Fibroblast of villous mesenchyme (primary cell): ENCODE data around the gene KLHL7. TPM values are rescaled to one million over a fixed set of nuclear protein-coding genes. Genes with fewer than 3 reads are reported as not detected.
"Not testable (repeated sequence)": the region's sequence is repeated elsewhere in the genome, so short reads cannot be mapped to it uniquely, and the experiment has no call there.

Experiments
- DNase-seq: peaks from one replicate; pipeline ENCODE4 v3.0.0-alpha.2; 2010; ENCODE audit warnings: low read depth
- H3K4me3 ChIP-seq: 2 replicates; pipeline ENCODE4 v1.5.1; 2011; ENCODE audit warnings: low read depth, mild to moderate bottlenecking, low read length
- total RNA-seq: library from RNA; depleted of rRNA; stranded (reverse); fragments of >200 nt; gene quantifications from 2 replicates; pipeline ENCODE4 v1.2.3, GENCODE V29; 2012
- TF ChIP-seq, protein P1 (sequence below): IDR thresholded peaks from 2 replicates; pipeline ENCODE4 v1.5.1; 2012; ENCODE audit warnings: low read depth, mild to moderate bottlenecking, low read length; ENCODE audit not compliant: insufficient read depth

The KLHL7 gene
- total RNA-seq, 1 donor = 27.6 TPM

DNA sequence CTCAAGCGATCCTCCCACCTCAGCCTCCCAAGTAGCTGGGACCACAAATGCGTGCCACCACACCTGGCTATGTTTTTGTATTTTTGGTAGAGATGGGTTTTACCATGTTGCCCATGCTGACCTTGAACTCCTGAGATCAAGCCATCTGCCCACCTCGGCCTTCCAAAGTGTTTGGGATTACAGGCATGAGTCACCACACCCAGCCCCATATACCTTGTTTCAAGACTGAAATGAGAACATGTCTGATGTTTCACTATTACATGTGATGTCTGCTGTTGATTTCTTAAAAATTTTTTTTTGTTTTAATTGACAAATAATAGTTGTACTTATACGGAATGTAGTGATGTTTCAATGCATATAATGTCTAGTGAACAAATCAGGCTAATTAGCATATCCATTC is 14.5 kb downstream of the KLHL7 start:
- H3K4me3 ChIP-seq = no peak overlapping the region
- no peak for DNase-seq
- TF ChIP-seq, protein P1, sequence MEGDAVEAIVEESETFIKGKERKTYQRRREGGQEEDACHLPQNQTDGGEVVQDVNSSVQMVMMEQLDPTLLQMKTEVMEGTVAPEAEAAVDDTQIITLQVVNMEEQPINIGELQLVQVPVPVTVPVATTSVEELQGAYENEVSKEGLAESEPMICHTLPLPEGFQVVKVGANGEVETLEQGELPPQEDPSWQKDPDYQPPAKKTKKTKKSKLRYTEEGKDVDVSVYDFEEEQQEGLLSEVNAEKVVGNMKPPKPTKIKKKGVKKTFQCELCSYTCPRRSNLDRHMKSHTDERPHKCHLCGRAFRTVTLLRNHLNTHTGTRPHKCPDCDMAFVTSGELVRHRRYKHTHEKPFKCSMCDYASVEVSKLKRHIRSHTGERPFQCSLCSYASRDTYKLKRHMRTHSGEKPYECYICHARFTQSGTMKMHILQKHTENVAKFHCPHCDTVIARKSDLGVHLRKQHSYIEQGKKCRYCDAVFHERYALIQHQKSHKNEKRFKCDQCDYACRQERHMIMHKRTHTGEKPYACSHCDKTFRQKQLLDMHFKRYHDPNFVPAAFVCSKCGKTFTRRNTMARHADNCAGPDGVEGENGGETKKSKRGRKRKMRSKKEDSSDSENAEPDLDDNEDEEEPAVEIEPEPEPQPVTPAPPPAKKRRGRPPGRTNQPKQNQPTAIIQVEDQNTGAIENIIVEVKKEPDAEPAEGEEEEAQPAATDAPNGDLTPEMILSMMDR = no peak

GRCh38 chr7:23121165-23121564 is 15.6 kb downstream of the KLHL7 start:
- TF ChIP-seq, protein P1 = no peak
- DNase-seq = no peak
- H3K4me3 ChIP-seq = no peak overlapping the region

DNA sequence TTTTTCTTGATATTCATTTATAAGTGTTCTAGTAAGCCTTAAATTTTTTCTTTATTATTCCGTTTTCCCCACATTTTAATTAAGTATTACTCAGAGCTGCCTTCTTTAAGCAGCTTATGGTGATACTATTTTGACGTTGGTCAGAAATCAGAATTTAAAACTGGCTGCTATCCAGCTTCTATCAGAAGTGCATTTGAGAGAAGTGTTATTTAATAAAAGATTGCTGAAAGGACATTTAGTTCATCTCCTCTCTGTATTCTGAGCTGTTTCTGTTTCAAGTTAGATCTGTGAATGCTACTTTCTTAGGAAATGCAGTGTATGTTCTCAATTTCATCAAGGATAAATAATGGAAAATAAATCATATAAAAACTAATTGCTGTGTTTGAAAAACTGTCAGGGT is 17.4 kb downstream of the KLHL7 start:
- TF ChIP-seq, protein P1 = no peak
- DNase-seq = no peak
- H3K4me3 ChIP-seq = no peak overlapping the region

DNA sequence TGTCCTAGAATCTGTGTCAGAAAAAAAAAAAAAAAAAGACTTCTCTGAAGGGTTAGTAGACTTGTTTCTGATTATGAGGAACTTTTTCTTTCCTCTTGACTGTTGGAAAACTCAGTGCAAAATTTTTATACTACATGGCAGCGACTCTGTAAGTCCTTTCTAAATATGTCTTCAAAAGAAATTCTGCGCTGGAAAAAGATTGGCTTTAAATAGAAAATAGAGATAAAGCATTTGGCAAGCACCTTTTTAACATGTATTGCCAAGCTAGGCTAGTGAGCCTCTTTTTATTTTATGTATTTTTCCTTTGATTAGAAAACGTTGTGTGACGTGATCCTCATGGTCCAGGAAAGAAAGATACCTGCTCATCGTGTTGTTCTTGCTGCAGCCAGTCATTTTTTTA is 17.9 kb downstream of the KLHL7 start:
- TF ChIP-seq, protein P1 = no peak
- DNase-seq = no peak
- no peak overlapping the region for H3K4me3 ChIP-seq

DNA sequence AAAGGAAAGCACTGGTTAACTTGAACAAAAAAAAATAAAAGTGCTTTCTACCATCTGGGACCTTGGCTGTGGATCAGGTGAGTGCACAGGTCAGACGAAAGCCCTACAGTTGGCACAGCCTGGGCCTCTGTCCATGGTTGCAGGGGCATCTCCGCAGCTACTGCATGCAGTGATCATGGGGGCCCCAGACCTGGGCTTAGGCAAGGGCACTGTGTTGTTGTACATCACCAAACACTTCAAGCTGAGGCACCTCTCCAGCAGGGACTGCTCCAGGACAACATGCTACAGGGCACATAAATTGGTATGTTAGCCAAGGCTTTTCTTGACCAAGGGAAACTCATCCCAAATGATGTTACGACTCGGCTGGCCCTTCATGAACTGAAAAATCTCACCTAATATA is 23.5 kb downstream of the KLHL7 start:
- no peak for DNase-seq

DNA sequence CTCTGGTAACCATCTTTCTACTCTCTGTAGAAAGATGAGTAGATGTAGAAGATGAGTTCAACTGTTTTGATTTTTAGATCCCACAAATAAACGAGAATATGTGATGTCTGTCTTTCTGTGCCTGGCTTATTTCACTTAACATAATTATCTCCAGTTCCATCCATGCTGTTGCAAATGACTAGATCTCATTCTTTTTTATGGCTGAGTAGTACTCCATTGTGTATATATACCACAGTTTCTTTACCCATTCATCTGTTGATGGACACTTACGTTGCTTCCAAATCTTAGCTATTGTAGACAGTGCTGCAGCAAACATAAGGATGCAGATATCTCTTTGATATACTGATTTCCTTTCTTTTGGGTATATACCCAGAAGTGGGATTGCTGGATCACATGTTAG is 26.2 kb downstream of the KLHL7 start:
- not testable (repeated sequence) for DNase-seq, H3K4me3 ChIP-seq

More for the DNA sequence above, 23.5 kb downstream of the KLHL7 start:
- TF ChIP-seq, protein P1 = no peak
- H3K4me3 ChIP-seq = no peak overlapping the region

DNA sequence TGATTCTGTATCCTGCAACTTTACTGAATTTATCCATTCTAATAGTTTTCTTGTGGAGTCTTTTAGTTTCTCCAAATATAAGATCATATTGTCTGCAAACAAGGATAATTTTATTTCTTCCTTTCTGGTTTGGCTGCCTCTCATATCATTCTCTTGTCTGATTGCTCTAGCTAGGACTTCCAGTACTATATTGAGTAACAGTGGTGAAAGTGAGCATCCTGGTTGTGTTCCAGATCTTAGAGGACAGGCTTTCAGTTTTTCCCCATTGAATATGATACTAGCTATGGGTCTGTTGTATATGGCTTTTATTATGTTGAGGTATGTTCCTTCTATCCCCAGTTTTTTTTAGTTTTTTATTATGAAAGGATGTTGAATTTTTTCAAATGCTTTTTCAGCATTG is 28.2 kb downstream of the KLHL7 start:
- no peak for DNase-seq
- no peak overlapping the region for H3K4me3 ChIP-seq
- TF ChIP-seq, protein P1 = no peak
